ENCODE measurements around the gene CHRM3. TPM values are rescaled to one million over a fixed set of nuclear protein-coding genes. Genes with fewer than 3 reads are reported as not detected.

Gene CHRM3
- polyA plus RNA-seq, 3 donors, result not detected

GRCh38 chr1:239428120-239428710 lies 41.8 kb downstream of the CHRM3 start:
- H3K36me3 ChIP-seq (replicated peaks in 1 of 2; ENCODE audit: control insufficient read depth in 1 of 2, insufficient read depth in 2 of 2, low read length in 2 of 2), result no peaks in the 10 kb centered on the region
- no peaks in the 10 kb centered on the region for H3K36me3 Mint-ChIP-seq
- H2AFZ ChIP-seq (ENCODE audit: insufficient read depth, low read depth, low read length, poor library complexity, severe bottlenecking), result no peak overlapping the region
- no peak overlapping the region for H3K27ac Mint-ChIP-seq
- H3K27ac ChIP-seq (ENCODE audit: low read depth in 1 of 2, low read length in 2 of 2), result no peak overlapping the region
- no peak for TF ChIP-seq CTCF (IDR thresholded peaks at IDR 0.05)
- no peaks in the 10 kb centered on the region for H3K79me2 ChIP-seq (ENCODE audit: insufficient read depth, low read length)
- no peak for DNase-seq
- H3K4me2 ChIP-seq (replicated peaks; ENCODE audit: extremely low read depth, low read length, poor library complexity, severe bottlenecking), result no peak overlapping the region
- peaks cover 0 to 1% (median 0%) of the 10 kb centered on the region in 3 donors for H3K27me3 Mint-ChIP-seq (ENCODE audit: low read depth in 3 of 3)
- no CpG with 5 or more reads among the region's 4 CpGs for WGBS (ENCODE audit: insufficient coverage)
- no peak overlapping the region for H3K4me3 Mint-ChIP-seq
- H3K4me3 ChIP-seq (replicated peaks in 1 of 3; ENCODE audit: low read depth in 2 of 3, low read length in 3 of 3), result no peak overlapping the region
- no peaks in the 10 kb centered on the region for H3K9me3 ChIP-seq (replicated peaks in 1 of 2; ENCODE audit: control insufficient read depth in 1 of 2, insufficient read depth in 1 of 2, low read length in 2 of 2)
- H3K9ac ChIP-seq (ENCODE audit: insufficient read depth, low read length, poor library complexity, severe bottlenecking), result no peak overlapping the region
- H3K4me1 Mint-ChIP-seq, result no peaks in the 10 kb centered on the region
- no peaks in the 10 kb centered on the region for H3K27me3 ChIP-seq (ENCODE audit: control insufficient read depth in 2 of 2, insufficient read depth in 2 of 2, low read length in 2 of 2)
- peaks cover 0 to 2% (median 0%) of the 10 kb centered on the region in 7 donors for H3K9me3 Mint-ChIP-seq
- H3K4me1 ChIP-seq (ENCODE audit: control insufficient read depth in 1 of 2, insufficient read depth in 2 of 2, low read length in 2 of 2), result no peaks in the 10 kb centered on the region
- H4K20me1 ChIP-seq (ENCODE audit: insufficient read depth, low read length), result no peaks in the 10 kb centered on the region
- intact Hi-C loops (cut with micrococcal nuclease), result no loop called here

- H3K36me3 Mint-ChIP-seq, result no peaks in the 10 kb centered on the region
- Histone ChIP-seq H3K27ac (ENCODE audit: low read depth in 1 of 2, low read length in 2 of 2) (no peak overlapping the region), H4K20me1 (ENCODE audit: insufficient read depth, low read length) (no peaks in the 10 kb centered on the region), H3K9ac (ENCODE audit: insufficient read depth, low read length, poor library complexity, severe bottlenecking) (no peak overlapping the region), H3K4me2 (replicated peaks; ENCODE audit: extremely low read depth, low read length, poor library complexity, severe bottlenecking) (no peak overlapping the region), H3K36me3 (replicated peaks in 1 of 2; ENCODE audit: control insufficient read depth in 1 of 2, insufficient read depth in 2 of 2, low read length in 2 of 2) (no peaks in the 10 kb centered on the region), H3K27me3 (ENCODE audit: control insufficient read depth in 2 of 2, insufficient read depth in 2 of 2, low read length in 2 of 2) (no peaks in the 10 kb centered on the region), H3K4me3 (replicated peaks in 1 of 3; ENCODE audit: low read depth in 2 of 3, low read length in 3 of 3) (no peak overlapping the region), H2AFZ (ENCODE audit: insufficient read depth, low read depth, low read length, poor library complexity, severe bottlenecking) (no peak overlapping the region), H3K4me1 (ENCODE audit: control insufficient read depth in 1 of 2, insufficient read depth in 2 of 2, low read length in 2 of 2) (no peaks in the 10 kb centered on the region), H3K79me2 (ENCODE audit: insufficient read depth, low read length) (no peaks in the 10 kb centered on the region), H3K9me3 (replicated peaks in 1 of 2; ENCODE audit: control insufficient read depth in 1 of 2, insufficient read depth in 1 of 2, low read length in 2 of 2) (no peaks in the 10 kb centered on the region)
- H3K27me3 Mint-ChIP-seq (ENCODE audit: low read depth in 3 of 3), result peaks cover 0 to 1% (median 0%) of the 10 kb centered on the region in 3 donors
- WGBS (ENCODE audit: insufficient coverage), result 83% methylated on average over 1 of the region's 3 CpGs
- no peaks in the 10 kb centered on the region for H3K4me1 Mint-ChIP-seq
- H3K9me3 Mint-ChIP-seq, result peaks cover 0 to 2% (median 0%) of the 10 kb centered on the region in 7 donors
- H3K4me3 Mint-ChIP-seq, result no peak overlapping the region
- no peak for DNase-seq
- TF ChIP-seq CTCF (IDR thresholded peaks at IDR 0.05), result no peak
- H3K27ac Mint-ChIP-seq, result peak overlapping the region in 1 of 7 donors; percentile 17
- intact Hi-C loops (cut with micrococcal nuclease), result no loop called here
Measured at GRCh38 chr1:239429163-239429562, 42.8 kb downstream of the CHRM3 start.

Data from CD14-positive monocyte (primary cell).